SIG-M5 treated with dmso at 0.1 percent for 504 hours (cell line): ENCODE results near the gene TMEM14C.
A peak's percentile ranks its signal among the peaks of the same experiment; 100 is the strongest.

ENCODE experiments used
- DNase-seq: peaks from one replicate; lab custom pipeline; 2025; ENCODE audit not compliant: unreplicated experiment; lab: John Stamatoyannopoulos, UW

TMEM14C gene

GRCh38 chr6:10759312-10759839, 36.5 kb downstream of the TMEM14C start:
- peak; percentile 66 for DNase-seq

- DNase-seq = no peak
Observed at GRCh38 chr6:10759884-10760329, 37.0 kb downstream of the TMEM14C start.

DNA sequence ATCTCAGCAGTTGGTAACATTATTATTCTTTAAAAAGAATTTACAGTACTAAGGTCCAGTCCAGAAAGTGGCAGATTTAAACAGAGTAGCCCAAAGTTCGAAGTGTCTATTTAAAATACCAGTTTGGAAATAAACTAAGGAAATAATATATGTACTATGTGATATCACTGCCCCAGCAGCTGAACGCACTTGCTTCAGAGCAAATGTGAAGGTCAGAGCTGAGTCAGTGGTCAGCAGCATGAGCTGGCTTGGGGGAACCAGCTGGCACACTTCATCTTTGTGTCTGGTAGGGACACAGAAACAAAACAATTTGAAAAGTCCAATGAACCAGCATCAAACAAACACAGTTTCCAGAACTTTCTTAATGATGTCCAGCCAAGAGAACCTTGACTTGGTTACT, 40.1 kb downstream of the TMEM14C start:
- DNase-seq = no peak

DNA sequence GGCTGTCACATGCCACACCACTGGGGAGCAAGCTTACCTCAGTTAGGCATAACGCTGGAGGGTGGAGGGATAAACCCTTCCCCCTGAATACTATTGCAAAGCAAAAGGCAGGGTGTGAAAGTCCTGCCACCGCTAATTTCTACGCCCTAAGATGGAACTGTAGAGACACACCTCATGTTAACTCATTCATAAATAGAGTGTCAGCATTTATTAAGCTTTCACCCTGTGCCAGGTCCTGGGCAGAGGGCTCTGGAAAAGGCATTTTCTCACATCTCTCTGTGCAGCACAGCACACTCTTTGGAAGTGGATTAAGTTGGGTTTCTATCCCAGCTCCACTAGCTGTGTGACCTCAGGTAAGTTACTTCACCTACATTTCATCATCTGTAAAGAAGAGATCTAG, 46.5 kb downstream of the TMEM14C start:
- no peak for DNase-seq

DNA sequence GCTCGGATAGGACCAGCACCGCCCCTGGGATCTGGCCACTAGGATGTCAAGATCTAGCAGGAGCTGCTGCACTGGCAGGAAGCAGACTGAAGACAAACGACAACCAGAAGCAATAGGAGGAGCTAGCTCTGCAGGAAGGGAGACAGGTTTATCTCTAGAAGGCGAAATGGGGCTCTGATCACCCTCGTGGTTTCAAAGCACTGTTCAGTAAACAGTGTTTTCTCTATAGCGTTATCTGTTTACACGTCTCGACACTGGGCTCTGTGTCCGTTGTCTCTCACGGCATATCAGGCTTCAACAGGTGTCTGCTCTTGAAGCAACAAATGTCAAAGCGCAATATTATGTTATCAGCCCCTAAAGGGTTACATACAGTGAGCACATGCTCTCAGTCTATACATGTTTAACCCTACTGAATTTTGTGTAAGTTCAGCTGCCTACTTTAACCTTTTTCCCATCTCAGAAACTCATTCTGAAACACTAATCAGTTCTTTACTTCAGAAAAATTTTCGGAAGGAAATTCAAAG, 48.6 kb downstream of the TMEM14C start:
- DNase-seq = no peak

DNA sequence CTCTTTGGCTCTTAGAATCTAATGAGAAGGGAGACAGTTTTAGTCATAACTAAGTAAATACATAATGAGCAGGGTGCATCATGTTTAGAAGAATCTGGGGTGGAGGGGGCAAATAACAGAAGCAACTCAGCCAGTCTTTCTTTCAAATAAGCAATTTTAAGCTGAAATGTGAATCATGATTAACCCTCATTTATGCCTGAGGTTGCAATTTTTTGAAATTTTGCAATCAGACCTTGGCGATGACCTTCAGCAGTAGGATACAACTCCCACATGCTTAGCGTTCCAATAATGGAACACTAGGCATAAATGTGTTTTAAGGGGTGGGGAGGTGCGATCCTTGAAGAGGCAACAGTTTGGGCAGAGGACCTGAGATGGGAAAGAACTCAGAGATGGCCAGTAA, 55.4 kb downstream of the TMEM14C start:
- DNase-seq = no peak

GRCh38 chr6:10779076-10779475, 56.2 kb downstream of the TMEM14C start:
- DNase-seq = no peak
